PFSK-1 (cell line): ENCODE data around the gene SLC5A12.

Source experiments
- POLR2AphosphoS5 ChIP-seq: IDR thresholded peaks from 2 replicates; pipeline ENCODE4 v1.6.1; 2012; ENCODE audit warnings: low read depth, mild to moderate bottlenecking, control low read depth, low read length, moderate library complexity
- SIN3A ChIP-seq: IDR thresholded peaks from 2 replicates; pipeline ENCODE4 v1.6.1; 2012; ENCODE audit warnings: mild to moderate bottlenecking, low read length, moderate library complexity, borderline replicate concordance; ENCODE audit not compliant: insufficient read depth
- TAF1 ChIP-seq: IDR thresholded peaks from 2 replicates; pipeline ENCODE4 v1.6.1; 2012; ENCODE audit warnings: low read length, control low read depth, borderline replicate concordance; ENCODE audit not compliant: insufficient read depth
- TF ChIP-seq, protein P1 (sequence below), 2 experiments: IDR thresholded peaks; 2 replicates each; pipeline versions ENCODE4 v1.6.1 to v1.8.0; 2011 to 2012; ENCODE audit warnings: low read depth in 2 of 2, low read length in 2 of 2, control low read depth in 1 of 2, inconsistent platforms in 1 of 2, mild to moderate bottlenecking in 1 of 2, moderate library complexity in 1 of 2; ENCODE audit not compliant: insufficient read depth in 1 of 2

DNA sequence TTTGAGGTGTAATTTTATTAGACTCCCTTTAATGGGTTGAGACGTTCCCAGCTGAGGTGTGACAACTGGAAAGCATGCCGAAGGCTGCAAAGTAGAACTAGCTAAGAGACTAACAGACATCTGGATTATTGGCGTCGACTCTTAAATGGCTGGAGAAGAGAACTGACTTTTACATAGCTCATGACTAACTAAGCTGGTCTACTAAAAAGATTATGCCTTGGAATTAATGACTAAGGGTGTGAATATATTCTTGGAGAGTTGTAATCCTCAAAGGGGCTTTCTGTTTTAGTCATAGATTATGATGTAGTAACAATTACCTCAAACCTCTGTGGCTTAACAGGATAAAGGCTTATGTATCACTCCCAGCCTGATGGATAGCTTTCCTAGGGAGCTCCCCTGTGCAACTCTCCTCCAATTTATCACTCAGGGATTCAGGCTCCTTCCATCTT lies 39.5 kb upstream of the SLC5A12 start:
- TF ChIP-seq POLR2AphosphoS5 (no peak), SIN3A (no peak), TAF1 (no peak)
- TF ChIP-seq, protein P1, sequence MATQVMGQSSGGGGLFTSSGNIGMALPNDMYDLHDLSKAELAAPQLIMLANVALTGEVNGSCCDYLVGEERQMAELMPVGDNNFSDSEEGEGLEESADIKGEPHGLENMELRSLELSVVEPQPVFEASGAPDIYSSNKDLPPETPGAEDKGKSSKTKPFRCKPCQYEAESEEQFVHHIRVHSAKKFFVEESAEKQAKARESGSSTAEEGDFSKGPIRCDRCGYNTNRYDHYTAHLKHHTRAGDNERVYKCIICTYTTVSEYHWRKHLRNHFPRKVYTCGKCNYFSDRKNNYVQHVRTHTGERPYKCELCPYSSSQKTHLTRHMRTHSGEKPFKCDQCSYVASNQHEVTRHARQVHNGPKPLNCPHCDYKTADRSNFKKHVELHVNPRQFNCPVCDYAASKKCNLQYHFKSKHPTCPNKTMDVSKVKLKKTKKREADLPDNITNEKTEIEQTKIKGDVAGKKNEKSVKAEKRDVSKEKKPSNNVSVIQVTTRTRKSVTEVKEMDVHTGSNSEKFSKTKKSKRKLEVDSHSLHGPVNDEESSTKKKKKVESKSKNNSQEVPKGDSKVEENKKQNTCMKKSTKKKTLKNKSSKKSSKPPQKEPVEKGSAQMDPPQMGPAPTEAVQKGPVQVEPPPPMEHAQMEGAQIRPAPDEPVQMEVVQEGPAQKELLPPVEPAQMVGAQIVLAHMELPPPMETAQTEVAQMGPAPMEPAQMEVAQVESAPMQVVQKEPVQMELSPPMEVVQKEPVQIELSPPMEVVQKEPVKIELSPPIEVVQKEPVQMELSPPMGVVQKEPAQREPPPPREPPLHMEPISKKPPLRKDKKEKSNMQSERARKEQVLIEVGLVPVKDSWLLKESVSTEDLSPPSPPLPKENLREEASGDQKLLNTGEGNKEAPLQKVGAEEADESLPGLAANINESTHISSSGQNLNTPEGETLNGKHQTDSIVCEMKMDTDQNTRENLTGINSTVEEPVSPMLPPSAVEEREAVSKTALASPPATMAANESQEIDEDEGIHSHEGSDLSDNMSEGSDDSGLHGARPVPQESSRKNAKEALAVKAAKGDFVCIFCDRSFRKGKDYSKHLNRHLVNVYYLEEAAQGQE (IDR thresholded peaks at IDR 0.05; ENCODE audit: insufficient read depth in 1 of 2, low read depth in 2 of 2, low read length in 2 of 2) = no peak
